T-helper 22 cell (primary cell): ENCODE results near the gene ZNF618.

ENCODE experiments used
- DNase-seq: peaks from one replicate; pipeline ENCODE4 v3.0.0-alpha.2; 2020; ENCODE audit warnings: low read depth

Gene ZNF618

DNA sequence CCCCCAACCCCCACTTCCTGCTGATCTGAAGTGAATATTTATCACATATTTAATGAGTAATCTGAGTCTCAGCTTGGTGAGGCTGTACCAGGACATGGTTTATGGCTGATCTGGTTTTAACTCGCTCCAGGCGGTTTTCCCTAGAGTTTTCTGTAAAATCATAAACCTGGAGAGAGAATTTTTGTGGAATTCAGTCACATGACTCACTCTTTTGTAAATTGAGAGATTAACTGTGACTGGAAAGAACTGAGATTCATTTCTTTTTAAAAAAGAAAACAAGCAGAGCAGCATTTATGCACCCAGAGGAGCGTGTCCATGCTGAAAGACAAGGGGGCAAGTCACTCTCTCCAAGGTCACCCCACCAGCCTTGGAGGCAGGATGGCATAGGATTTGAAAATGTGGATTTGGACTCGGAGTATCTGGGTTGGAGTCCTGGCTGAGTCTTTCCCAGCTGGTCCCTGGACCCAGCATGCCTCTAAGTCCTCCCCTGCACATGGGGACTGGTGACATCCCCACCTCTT lies 81.8 kb downstream of the ZNF618 start:
- no peak for DNase-seq

DNA sequence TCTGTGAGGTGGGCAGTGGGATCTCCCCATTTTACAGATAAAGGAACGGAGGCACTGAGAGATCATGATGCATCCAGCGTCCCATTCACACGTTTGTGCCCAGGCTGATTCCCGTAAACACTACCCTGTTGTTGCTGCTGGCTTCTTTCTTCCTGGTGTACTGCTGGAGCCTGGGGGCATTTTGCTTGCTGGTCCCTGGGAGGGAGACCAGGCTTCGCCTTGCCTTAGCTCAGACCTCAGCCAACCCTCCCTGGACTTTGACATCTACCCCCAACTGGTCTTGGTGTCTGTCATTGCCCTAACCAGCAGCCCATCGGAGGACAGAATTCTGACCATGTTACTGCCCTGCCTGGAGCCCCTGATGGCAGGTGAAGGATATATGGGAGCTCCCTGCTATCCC lies 82.4 kb downstream of the ZNF618 start:
- no peak for DNase-seq

DNA sequence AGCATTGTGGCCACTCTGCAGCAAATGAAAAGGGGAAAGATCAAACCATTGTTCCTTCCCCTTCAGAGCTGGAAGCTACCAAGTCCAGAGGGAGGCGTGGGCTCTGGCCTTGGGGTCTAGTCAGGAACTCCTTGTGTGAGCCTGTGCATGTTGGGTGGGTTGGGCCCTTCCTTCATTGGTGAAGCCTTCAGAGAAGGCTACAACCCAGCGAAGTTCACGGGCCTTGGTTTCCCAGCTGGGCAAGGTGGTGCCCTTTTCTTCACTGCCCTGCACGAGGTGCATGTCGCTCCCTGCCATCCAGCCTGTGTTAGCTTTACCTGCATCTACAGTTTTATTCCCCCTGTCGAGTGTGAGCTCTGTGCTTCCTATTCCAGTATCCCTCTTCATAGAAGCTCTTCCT lies 84.7 kb downstream of the ZNF618 start:
- no peak for DNase-seq

DNA sequence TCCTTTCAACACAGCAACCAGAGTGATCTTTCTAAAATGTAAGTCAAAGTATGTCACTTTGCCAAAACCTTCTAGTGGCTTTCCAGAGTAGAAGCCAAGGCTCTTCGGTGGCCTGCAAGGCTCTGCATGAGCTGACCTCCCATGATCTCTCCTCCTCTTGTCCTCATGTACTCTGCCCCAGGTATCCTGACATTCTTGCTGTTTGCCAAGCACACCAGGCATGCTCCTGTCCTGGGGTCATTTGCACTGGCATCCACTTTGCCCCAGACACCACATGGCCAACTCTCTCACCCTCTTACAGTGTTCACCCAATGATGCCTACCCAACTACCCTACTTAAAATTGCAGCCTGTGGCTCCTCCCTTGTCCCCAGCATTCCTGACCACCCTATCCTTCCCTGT lies 86.3 kb downstream of the ZNF618 start:
- no peak for DNase-seq

DNA sequence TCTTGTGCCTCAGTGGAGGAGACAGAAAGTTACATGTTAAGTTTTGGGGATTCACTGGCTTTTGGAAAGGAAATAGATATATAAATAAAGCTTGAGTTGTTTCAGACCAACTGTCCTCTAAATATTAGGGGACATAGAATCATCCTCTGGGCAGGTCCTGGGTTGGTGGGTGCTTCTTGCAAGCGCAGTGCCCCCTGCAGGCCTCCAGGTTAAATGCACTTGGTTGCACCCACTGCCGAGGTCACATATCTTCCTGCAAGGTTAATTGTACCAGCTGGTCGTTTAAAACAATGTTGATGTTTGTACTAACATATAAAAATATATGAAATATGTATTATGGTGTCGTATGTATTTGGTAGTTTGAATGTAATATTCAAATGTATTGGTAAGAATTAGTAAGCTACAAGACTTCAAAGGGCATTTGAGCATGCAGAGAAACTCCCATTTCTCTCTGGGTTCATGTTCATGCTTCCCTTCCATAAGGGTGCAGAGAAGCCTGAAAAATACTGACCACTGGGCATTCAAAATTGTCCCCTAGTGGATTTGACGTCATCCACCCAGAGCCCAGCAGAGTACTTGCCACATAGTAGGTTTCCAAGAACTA lies 87.0 kb downstream of the ZNF618 start:
- DNase-seq: no peak

DNA sequence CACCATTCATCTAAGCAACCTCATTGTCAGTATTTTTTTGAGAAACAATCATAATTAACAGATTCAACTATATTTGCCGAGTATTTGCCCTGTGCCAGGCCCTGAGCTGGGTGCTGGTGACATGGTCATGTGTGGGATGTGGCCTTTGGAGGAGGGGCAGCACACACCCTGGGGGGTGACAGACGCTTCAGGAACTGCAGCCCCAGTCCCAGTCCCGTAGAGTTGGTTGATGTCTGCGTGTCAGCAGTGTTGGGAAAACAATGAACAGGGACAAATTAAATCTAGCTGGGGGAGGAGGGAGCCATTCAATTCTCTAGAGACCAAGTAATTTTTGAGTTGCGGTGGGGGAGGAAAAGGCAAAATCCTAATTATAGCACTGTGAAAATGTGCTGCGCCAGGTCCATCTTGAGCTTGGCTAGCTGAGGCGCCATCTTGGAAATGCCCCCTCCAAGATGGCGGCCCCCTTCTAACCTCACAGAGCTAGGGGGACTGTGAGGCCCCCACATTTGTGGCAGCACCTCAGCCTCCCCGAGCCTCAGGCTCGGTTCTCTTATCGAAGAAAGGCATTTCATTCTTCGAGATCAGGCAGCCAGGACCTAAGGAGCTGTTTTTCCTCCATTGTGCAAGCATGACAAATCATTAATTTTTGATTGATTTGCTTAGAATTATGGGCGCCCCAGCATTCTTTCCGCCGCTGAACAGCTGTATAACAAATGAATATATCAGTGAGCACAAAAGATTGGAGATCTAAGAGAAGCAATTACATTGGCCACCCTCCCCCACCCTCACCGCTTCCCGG lies 87.8 kb downstream of the ZNF618 start:
- no peak for DNase-seq

DNA sequence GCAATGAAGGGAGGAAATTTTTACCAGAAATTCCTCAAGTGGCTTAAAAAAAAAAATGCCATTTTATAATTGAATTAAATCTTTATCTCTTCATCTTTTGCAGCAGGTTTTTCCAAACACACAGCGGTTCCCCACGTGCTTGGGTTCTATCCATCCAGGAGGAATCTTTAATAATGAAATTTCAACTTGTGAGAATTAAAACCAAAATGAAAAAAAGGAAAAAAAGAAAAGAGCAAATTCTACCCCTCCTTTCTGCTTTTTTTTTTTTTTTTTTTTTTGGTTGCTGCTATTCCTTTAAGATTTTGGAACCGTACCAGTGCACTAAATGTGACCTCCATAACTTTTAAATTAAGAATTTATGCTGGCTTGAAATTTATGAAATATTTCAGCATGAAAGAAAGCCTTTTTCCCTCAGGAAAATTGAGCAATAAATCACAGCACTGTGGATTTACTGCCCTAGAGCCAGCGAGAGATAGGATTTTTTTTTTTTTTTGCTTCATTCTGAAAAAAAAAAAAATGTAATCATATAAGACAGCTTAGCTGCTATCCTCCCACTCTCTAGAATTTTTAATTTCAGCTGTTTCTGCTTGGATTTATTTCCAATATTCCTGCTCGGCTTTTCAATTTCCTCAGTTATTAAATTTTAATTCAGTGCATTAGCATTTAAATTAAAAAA lies 88.5 kb downstream of the ZNF618 start:
- DNase-seq: no peak

DNA sequence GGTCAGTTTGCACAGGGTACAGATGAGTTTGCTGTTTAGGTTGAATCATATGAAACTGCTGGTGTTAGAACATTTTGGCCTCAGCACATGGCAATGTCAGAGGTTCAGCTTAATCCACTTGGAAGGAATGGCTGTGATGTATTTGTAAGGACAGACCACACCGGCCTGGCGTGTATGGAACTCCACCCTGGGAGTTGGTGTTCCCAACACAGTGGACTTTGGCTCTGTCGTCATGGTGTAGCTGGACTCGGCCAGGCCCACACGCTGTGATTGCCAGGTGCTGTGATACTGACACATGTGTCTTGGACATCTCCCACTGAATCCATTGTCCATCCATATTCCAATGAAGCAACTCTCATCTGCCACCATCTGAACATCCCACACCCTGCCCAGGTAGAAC lies 90.3 kb downstream of the ZNF618 start:
- no peak for DNase-seq

DNA sequence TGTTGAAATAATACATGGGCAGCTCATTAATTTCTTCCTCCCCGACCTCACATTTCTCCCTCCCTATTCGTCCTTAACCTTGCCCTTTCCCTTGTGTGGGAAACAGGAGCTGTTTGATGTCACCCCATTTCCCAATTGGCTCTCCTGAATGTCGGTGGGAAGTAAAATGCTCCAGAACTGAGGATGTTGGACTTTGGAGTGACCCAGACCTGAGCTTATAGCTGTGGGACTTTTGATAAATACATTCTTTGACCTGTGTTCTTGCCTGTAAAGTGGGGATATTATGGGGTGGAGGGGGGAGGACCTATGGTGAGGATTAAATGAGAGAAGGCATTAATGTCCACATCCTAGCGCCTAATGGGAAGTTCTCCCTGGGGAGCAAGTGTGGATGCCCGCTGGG lies 91.3 kb downstream of the ZNF618 start:
- DNase-seq: no peak

DNA sequence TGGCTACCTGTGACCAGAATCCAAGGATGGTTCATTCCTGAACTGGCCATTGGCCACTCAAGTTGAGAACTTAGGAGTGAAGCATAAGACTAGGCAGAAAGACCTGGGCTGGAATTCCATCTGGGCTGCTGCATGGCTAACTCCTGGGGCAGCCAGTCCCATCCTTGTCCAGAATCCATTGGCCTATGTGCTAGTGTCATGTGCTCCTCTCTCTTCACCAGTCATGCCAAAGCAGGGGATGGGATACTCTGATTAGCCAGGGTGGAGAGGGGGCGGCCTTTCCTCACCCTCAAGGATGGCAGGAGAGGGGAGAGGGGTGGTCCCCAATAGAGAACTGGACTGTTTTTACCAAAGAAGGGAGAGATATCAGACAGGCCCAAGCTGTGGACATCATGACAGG lies 93.2 kb downstream of the ZNF618 start:
- no peak for DNase-seq

DNA sequence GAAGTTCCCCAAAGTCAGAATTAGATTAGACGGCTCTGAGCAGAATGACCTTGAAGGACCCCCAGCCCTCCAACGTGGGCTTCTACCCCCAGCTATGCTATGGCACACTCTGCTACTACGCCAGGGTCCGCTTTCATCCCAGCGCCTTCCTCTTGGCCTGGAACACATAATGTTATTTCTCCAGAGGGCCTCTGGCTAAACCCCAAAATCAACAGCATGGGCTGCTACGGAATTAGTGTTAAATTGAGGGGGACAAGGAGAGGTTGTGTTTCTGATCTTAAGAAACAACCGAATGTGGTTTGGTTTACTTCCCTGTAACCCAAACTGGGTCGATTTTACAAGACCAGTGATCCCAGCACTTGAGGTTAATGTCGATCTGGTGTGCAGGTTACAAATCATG lies 97.1 kb downstream of the ZNF618 start:
- DNase-seq: no peak

DNA sequence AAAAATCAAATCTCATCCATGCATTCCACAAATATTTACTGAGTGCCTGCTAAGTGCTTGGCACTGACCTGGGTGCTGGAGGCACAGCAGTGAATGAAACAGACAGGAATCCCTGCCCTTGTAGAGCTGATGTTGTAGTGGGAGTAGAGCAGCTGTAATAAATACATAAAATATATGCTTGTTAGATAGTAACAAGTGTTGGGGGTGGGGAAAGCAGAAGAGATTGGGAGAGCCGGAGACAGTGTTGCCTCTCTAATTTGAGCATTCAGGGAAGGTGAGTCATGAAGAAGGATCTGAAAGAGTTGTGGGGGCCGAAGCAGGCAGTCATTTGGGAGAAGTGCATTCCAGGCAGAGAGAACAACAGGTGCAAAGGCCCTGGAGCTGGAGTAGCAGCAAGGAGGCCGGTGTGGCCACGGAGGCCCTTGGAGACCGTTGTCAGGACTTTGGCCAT lies 97.9 kb downstream of the ZNF618 start:
- DNase-seq: no peak

DNA sequence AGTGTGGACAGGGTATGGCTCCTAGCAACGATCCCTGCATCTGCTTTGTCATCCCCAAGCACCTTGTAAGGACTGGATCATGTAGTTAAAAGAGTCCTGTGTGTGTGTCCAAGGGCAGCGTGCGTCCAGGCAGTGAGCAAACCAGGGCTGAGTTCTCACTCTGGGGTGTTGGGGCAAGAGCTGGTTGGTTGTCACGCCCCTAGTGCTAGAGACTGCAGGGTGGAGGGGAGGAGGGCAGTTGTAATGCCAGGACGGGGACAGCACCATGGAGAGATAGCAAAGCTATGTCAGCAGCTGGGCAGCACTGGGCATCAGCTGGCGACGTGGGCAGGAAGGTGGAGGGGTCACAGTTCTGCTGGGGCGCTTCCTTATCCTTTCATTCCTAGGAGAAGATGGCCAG lies 100.8 kb downstream of the ZNF618 start:
- DNase-seq: no peak

DNA sequence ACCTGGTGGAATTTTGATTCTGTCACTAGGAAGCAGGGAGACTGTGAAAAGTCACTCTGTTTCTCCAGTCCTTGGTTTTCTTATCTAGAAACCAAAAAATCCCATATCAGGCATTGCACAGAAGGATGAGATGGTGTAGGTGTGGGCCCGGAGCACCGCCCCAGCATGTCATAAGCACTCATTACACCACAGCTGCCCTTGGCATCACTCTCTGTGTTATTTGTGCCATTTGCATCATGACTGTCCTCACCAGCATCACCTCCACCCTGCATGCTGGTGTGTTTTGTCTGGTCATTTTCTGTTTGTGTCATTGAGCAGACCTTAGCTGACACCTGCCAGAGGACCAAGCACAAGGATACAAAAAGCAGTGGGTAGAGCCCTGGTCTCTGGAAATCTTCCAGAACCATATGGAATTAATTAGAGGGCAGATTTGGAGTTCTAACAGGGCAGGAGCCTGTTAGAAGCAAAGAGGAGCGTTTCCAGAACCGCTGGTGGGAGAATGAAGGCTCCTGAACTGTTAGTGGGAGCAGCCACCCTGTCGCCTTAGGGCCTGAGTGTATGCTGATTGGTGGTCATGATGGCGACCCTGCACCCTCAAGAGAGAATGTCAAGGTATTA lies 102.7 kb downstream of the ZNF618 start:
- DNase-seq: no peak

DNA sequence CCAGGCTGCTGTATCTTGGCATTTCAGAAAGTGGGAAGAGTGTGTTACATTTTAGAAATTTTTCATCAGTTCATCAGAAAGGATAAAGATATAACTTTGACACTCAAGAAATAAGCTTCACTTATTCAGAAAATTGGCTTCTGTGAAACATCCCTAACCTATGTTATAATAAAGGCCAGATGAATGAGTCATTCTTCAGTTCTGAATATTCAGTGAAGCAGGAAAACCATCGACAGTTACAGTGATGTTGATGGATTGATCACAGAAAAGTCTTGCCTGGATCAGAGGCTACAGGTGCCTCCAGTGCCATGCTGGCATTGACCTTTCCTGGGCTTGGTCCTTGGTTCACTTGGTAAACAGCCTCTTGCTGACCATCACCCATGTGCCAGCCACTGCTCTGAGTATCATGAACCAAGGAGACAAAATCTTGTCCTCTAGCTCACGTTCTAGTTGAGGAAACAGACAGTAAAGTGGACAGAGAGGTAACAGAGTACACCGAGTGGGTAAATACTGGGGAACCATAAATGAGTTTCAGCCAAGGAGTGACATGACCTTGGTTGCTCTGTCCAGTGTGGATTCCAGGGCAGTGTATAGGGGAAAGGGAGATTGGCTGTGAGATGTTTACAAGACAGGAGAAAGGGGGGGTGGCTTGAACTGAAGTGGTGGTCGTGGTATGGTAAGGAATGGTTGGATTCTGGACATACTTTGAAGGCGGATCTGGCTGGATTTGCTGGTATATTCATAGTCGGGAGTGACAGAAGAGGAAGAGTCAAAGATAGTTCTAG lies 103.4 kb downstream of the ZNF618 start:
- no peak for DNase-seq

DNA sequence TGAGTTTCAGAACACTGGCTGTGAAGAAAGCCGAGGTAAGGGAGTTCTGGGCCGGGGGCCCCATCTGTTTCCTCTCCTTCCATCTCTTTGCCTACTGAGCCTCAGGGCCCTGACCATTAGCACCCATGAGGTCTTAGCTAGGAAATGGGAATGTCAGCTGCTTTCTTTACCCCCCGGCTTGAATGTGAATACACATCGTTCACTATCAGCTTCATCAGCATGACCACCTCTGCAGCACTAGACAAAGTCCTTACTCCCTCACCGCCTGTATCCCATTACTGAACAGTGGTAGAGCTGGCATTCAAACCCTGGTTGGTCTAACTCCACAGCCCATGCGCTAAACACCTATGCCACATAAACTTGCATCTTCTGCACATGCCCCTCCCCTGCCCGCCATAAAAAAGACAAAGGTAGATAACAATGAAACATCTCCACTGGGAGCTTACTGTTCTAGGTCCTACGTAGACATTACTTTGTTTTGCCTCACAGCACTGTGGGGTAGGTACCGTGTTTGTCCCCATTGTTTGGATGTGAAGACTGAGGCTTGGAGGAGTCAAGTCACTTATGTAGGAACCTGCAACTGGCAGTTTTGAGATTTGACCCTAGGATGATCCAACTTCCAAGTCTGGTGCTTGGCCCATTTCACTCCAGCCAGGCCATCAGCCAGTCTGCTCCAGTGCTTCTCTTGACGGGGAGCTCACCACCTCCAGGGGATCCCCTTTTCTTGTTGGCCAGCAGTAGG lies 108.7 kb downstream of the ZNF618 start:
- no peak for DNase-seq

DNA sequence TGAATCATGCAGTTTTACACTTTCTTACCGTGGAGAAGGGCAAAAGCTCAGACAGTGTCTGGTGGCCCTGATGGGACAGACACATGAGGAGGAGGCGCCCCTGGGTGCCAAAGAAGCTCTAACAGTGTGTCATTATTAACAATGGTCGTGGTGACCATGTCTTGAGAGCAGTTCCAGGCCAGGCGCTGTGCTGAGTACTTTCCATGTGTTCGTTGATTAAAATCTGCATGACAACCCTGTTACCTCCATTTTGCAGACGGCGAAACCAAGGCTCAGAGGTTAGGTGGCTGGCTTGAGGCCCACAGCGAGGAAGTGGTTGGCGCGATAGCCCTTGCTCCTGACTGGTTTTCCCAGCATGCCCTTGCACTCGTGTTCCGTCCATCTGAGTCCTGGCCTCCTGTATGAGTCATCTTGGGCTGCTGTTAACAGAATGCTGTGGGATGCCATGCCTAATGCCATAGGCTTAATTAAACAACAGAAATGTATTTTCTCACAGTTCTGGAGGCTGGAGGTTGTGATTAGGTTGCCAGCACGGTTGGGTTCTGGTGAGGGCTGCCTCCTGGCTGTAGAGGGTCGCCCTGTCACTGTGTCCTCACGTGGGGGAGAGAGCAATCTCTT lies 110.0 kb downstream of the ZNF618 start:
- no peak for DNase-seq

DNA sequence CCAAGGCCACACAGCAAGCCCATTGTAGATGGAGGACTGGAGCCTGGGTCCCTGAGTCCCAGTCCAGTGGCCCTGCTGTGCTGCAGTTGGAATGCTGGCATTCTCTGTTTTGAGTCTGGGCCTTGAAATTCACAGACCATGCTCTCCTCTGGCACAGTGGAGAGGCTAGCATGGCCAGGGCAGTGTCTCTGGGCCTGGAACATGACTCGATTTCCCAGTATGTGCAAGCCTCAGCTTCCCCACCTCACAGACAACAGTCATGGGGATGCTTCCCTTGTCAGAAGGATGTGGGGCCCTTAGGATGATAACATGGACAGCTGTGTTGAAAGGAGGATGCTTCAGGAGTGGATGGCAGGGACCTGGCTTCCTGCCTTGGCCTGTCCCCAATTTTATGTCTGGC lies 110.8 kb downstream of the ZNF618 start:
- no peak for DNase-seq

DNA sequence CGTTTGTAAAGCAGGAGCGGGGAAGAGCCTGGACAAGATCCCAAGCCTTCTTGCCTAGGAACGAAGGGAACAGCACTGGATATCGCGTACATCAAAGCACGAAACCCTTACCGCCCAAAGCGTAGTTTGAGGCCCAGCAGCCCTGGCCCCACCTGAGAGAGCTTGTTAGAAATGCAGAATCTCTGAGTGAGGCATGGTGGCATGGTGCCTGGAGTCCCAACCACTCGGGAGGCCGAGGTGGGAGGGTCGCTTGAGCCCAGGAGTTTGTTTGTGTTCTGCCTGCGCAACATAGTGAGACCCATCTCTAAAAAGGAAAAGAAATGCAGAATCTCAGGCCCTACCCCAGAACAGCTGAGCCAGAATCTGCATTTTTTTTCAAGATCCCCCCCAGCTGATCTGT lies 111.4 kb downstream of the ZNF618 start:
- no peak for DNase-seq

DNA sequence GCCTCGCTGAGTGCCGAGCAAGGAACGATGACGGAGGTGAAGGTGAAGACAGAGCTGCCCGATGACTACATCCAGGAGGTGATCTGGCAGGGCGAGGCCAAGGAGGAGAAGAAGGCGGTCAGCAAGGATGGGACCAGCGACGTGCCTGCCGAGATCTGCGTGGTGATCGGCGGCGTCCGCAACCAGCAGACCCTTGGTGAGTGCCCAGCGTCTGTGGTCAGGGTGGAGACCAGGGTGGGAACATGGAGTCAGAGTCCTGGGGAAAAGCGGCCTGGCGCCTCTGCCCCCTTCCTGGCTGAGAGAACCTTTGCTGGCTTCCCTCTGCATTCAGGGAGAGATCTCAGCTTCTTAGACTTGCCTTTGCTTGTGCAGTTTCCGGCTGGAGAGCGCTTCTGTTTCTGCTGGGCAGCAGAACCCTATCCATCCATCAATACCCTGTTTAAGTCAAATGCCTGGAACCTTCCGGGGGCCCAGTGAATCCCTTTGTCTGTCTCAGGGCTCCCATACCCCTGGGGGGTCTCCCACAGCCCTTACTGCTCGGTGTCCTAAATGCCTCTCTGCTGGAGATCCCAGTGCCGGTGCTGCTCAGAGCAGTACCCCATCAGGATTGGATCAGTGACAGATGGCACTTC lies 112.4 kb downstream of the ZNF618 start:
- DNase-seq: no peak
